HepG2 (cell line): ENCODE data around the gene TANC1. TPM values are rescaled to one million over a fixed set of nuclear protein-coding genes. Genes with fewer than 3 reads are reported as not detected.

Experiments used
- ATF1 ChIP-seq: IDR thresholded peaks from 2 replicates; pipeline ENCODE4 v1.6.1; 2016; ENCODE audit warnings: mild to moderate bottlenecking, control low read depth
- FOXP1 ChIP-seq, 2 experiments: fragments of 450-650 bp in 1 of 2; IDR thresholded peaks; 2 replicates each; pipeline ENCODE4 v1.6.1; 2017 to 2018; ENCODE audit warnings: antibody characterized with exemption in 1 of 2
- GLMP ChIP-seq: sonication (generic); formaldehyde crosslinking; IDR thresholded peaks from 2 replicates; pipeline ENCODE4 v1.9.0; 2021; ENCODE audit warnings: missing genetic modification reagents, mild to moderate bottlenecking, borderline replicate concordance
- HMG20A ChIP-seq: IDR thresholded peaks from 2 replicates; pipeline ENCODE4 v1.6.1; 2016; ENCODE audit warnings: borderline replicate concordance
- HNRNPK ChIP-seq: fragments of 200-400 bp; formaldehyde crosslinking; IDR thresholded peaks from 2 replicates; pipeline ENCODE4 v1.6.1; 2018; ENCODE audit warnings: low read length, low read depth, moderate library complexity, mild to moderate bottlenecking; ENCODE audit not compliant: poor library complexity, severe bottlenecking
- IKZF4 ChIP-seq: sonication (generic); formaldehyde crosslinking; IDR thresholded peaks from 2 replicates; pipeline ENCODE4 v1.5.1; 2020; ENCODE audit warnings: borderline replicate concordance, mild to moderate bottlenecking, low read depth, missing genetic modification reagents; ENCODE audit errors: not compliant biosample characterization
- MTF2 ChIP-seq: sonication (generic); formaldehyde crosslinking; IDR thresholded peaks from 2 replicates; pipeline ENCODE4 v1.5.0; 2020; ENCODE audit warnings: missing genetic modification reagents, borderline replicate concordance
- PAX8 ChIP-seq: sonication (generic); formaldehyde crosslinking; IDR thresholded peaks from 2 replicates; pipeline ENCODE4 v1.8.0; 2022; ENCODE audit warnings: mild to moderate bottlenecking, missing genetic modification reagents, borderline replicate concordance
- PHF21A ChIP-seq: sonication (generic); formaldehyde crosslinking; IDR thresholded peaks from 2 replicates; pipeline ENCODE4 v1.5.0; 2020; ENCODE audit warnings: mild to moderate bottlenecking, missing genetic modification reagents
- PPARG ChIP-seq: conservative IDR thresholded peaks from 2 replicates; pipeline ENCODE4 v1.6.1; 2016; ENCODE audit warnings: missing biosample characterization, missing genetic modification reagents
- SOX5 ChIP-seq: IDR thresholded peaks from 2 replicates; pipeline ENCODE4 v1.6.1; 2016; ENCODE audit warnings: borderline replicate concordance
- ZC3H4 ChIP-seq: sonication (generic); formaldehyde crosslinking; IDR thresholded peaks from 2 replicates; pipeline ENCODE4 v1.4.0; 2020; ENCODE audit warnings: missing genetic modification reagents, borderline replicate concordance
- ZMYM3 ChIP-seq: sonication (generic); formaldehyde crosslinking; IDR thresholded peaks from 2 replicates; pipeline ENCODE4 v1.5.1; 2020; ENCODE audit warnings: mild to moderate bottlenecking, missing genetic modification reagents
- ZNF136 ChIP-seq: sonication (generic); formaldehyde crosslinking; IDR thresholded peaks from 2 replicates; pipeline ENCODE4 v1.8.1; 2022; ENCODE audit warnings: low read depth, mild to moderate bottlenecking, moderate library complexity, missing genetic modification reagents
- ZNF230 ChIP-seq: sonication (generic); formaldehyde crosslinking; IDR thresholded peaks from 2 replicates; pipeline ENCODE4 v1.4.0; 2020; ENCODE audit warnings: mild to moderate bottlenecking, missing genetic modification reagents
- ZNF510 ChIP-seq: sonication (generic); formaldehyde crosslinking; IDR thresholded peaks from 2 replicates; pipeline ENCODE4 v1.4.0; 2020; ENCODE audit warnings: low read depth, mild to moderate bottlenecking, missing genetic modification reagents
- ZNF577 ChIP-seq: sonication (generic); formaldehyde crosslinking; IDR thresholded peaks from 2 replicates; pipeline ENCODE4 v1.4.0; 2020; ENCODE audit warnings: mild to moderate bottlenecking, low read depth, missing genetic modification reagents, borderline replicate concordance
- ZNF704 ChIP-seq: sonication (generic); formaldehyde crosslinking; IDR thresholded peaks from 2 replicates; pipeline ENCODE4 v1.8.1; 2023; ENCODE audit warnings: mild to moderate bottlenecking, inconsistent platforms, moderate library complexity, missing genetic modification reagents, borderline replicate concordance
- polyA plus RNA-seq, 8 experiments: library from polyadenylated mRNA; depleted of rRNA in 3 of 8; stranded (reverse) in 7 of 8; unstranded in 1 of 8; fragments of >200 nt; fragmentation: Illumina TruSeq in 4 of 8; extraction: Trizol in 4 of 8; gene quantifications; 2 replicates each; pipeline versions ENCODE4 v1.2.1 to v1.2.3, GENCODE V29; 2011 to 2016; ENCODE audit warnings: low read depth in 4 of 8, missing spikeins in 1 of 8, mixed read lengths in 1 of 8; ENCODE audit not compliant: insufficient read depth in 1 of 8
- total RNA-seq, 5 experiments: library from RNA; depleted of rRNA; stranded (reverse); fragments of >200 nt; fragmentation: Illumina TruSeq; extraction: Trizol; gene quantifications; 2 replicates each; pipeline ENCODE4 v1.2.3, GENCODE V29; 2016; ENCODE audit warnings: low read depth in 1 of 5
- TF ChIP-seq, protein P1 (sequence below): IDR thresholded peaks from 2 replicates; pipeline ENCODE4 v1.6.1; 2012; ENCODE audit warnings: low read depth, low read length, improper control_type of control experiment
- TF ChIP-seq, protein P2 (sequence below): sonication (generic); formaldehyde crosslinking; conservative IDR thresholded peaks from 2 replicates; pipeline ENCODE4 v1.4.0; 2020; ENCODE audit warnings: missing genetic modification reagents
- TF ChIP-seq, protein P3 (sequence below): sonication (generic); formaldehyde crosslinking; IDR thresholded peaks from 2 replicates; pipeline ENCODE4 v1.4.0; 2020; ENCODE audit warnings: missing genetic modification reagents
- TF ChIP-seq, protein P4 (sequence below): IDR thresholded peaks from 2 replicates; pipeline ENCODE4 v1.6.1; 2016; ENCODE audit warnings: missing genetic modification reagents, missing compliant biosample characterization

Gene TANC1
- total and polyA plus RNA-seq, 2 of the 13 experiments (the other 11 are each of a cell fraction or from before 2014, with no cell fraction given), result 2.3 to 5.6 TPM

GRCh38 chr2:158948964-158949699, 19.3 kb upstream of the TANC1 start (continued):
- TF ChIP-seq, protein P1, sequence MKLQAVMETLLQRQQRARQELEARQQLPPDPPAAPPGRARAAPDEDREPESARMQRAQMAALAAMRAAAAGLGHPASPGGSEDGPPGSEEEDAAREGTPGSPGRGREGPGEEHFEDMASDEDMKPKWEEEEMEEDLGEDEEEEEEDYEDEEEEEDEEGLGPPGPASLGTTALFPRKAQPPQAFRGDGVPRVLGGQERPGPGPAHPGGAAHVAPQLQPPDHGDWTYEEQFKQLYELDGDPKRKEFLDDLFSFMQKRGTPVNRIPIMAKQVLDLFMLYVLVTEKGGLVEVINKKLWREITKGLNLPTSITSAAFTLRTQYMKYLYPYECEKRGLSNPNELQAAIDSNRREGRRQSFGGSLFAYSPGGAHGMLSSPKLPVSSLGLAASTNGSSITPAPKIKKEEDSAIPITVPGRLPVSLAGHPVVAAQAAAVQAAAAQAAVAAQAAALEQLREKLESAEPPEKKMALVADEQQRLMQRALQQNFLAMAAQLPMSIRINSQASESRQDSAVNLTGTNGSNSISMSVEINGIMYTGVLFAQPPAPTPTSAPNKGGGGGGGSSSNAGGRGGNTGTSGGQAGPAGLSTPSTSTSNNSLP, result peak; percentile 52; the same call in 1 of the 2 replicates
- TF ChIP-seq ZMYM3 (CRISPR knock-in tag) (no peak), ZNF510 (no peak), FOXP1 (IDR thresholded peaks at IDR 0.05) (no peak), FOXP1 (CRISPR knock-in tag; IDR thresholded peaks at IDR 0.05) (peak; percentile 41; the same call in 1 of the 2 replicates), ATF1 (CRISPR knock-in tag) (no peak), IKZF4 (CRISPR knock-in tag) (no peak), MTF2 (no peak), SOX5 (CRISPR knock-in tag) (peak; percentile 76; the same call in 1 of the 2 replicates), HNRNPK (no peak), PHF21A (peak; percentile 51; the same call in 1 of the 2 replicates), ZNF704 (CRISPR knock-in tag) (no peak), PAX8 (no peak), GLMP (CRISPR knock-in tag) (no peak), ZNF577 (CRISPR knock-in tag) (no peak), ZNF136 (CRISPR knock-in tag) (no peak), ZC3H4 (CRISPR knock-in tag) (no peak), HMG20A (CRISPR knock-in tag) (no peak), PPARG (CRISPR knock-in tag) (peak; percentile 38; the same call in 1 of the 2 replicates), ZNF230 (CRISPR knock-in tag) (no peak)
- TF ChIP-seq, protein P2, sequence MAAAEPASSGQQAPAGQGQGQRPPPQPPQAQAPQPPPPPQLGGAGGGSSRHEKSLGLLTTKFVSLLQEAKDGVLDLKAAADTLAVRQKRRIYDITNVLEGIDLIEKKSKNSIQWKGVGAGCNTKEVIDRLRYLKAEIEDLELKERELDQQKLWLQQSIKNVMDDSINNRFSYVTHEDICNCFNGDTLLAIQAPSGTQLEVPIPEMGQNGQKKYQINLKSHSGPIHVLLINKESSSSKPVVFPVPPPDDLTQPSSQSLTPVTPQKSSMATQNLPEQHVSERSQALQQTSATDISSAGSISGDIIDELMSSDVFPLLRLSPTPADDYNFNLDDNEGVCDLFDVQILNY, result no peak
- TF ChIP-seq, protein P3, sequence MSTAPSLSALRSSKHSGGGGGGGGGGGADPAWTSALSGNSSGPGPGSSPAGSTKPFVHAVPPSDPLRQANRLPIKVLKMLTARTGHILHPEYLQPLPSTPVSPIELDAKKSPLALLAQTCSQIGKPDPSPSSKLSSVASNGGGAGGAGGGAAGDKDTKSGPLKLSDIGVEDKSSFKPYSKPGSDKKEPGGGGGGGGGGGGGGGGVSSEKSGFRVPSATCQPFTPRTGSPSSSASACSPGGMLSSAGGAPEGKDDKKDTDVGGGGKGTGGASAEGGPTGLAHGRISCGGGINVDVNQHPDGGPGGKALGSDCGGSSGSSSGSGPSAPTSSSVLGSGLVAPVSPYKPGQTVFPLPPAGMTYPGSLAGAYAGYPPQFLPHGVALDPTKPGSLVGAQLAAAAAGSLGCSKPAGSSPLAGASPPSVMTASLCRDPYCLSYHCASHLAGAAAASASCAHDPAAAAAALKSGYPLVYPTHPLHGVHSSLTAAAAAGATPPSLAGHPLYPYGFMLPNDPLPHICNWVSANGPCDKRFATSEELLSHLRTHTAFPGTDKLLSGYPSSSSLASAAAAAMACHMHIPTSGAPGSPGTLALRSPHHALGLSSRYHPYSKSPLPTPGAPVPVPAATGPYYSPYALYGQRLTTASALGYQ (CRISPR knock-in tag), result peak; percentile 31; the same call in 1 of the 2 replicates
- TF ChIP-seq, protein P4, sequence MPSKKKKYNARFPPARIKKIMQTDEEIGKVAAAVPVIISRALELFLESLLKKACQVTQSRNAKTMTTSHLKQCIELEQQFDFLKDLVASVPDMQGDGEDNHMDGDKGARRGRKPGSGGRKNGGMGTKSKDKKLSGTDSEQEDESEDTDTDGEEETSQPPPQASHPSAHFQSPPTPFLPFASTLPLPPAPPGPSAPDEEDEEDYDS, result no peak
